HG03378 (cell line): ENCODE measurements around the gene HILPDA.
"Not testable (repeated sequence)": the region's sequence is repeated elsewhere in the genome, so short reads cannot be mapped to it uniquely, and the experiment has no call there.

Experiments
- ATAC-seq: cut with Tn5 transposase; IDR thresholded peaks from one replicate; pipeline ENCODE4 v1.9.1; 2021; ENCODE audit warnings: mild to moderate bottlenecking, moderate library complexity; ENCODE audit not compliant: unreplicated experiment

Gene HILPDA

DNA sequence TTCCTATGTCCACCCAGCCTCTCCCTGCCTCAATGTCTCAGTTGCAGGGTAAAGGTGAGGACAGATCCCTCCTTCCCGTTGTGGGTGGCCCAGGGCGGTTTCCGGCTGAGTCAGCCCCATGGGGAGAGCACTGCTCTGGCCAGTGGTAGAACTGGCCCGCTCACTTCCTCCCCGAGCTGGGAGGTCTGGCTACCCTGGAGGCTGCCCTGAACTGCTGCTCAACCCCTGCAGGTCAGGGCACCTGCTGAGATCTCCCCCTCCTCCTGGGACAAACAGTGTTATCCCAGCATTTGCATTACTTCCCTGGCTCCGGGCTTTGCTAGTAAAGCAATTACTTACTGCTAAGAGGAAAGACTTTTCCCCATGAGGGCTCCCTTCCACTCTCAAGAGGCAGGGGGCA is 24.5 kb upstream of the HILPDA start:
- ATAC-seq, result no peak

DNA sequence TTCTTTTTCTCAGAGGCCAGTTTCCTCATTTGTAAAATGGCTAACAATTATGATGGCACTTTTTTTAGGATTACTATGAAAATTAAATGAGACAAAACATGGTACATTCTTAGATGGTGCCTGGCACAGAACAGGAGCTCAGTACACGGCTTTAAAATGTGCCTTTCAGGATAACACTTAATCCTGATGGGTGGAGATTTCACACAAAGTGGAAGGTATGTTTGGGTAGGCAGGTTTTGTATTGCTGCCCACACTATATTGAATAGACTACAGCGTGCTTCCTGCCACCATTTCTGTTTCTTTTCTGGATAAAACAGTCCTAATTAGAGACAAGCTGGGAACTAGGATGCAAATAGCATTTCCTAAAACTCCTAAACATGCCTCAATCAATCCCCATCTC is 23.9 kb upstream of the HILPDA start:
- no peak for ATAC-seq

DNA sequence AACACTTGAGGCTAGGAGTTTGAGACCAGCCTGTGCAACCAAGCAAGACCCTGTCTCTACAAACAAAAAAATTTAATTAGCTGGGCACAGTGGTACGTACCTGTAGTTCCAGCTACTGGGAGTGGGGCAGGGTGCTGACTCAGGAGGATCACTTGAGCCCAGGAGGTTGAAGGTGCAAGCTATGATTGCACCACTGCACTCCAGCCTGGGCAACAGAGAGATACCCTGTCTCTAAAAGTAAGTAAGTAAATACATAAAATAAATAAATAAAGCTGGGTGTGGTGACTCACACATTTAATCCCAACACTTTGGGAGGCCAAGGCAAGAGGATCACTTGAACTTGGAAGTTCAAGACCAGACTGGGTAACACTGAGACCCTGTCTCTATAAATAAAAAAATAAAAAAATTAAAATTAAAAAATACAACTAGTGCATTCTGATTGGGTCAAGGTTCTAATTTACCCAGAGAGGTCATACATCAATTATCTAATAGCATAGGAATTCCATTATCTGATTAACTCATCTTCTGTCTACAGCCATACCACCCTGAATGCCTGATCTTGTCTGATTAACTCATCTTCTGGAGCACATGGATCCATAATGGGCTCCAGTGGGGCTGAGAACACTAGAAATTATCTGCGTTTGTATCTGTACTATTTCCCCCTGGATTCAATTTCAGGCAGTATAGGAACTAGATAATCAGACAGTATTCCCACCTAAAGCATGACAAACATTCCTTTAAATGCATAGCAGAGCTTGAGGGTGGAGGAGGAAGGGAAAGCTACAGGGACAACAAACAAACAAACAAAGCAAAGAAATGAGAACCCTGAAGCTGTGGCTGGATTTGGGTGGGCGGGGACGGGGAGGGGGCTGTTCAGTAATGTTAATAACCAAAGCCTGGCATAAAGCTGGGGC is 21.0 kb upstream of the HILPDA start:
- no peak for ATAC-seq

GRCh38 chr7:128435327-128435686 is 20.4 kb upstream of the HILPDA start:
- ATAC-seq, result no peak

- ATAC-seq, result peak; percentile 81
Observed at GRCh38 chr7:128437426-128438332, 18.0 kb upstream of the HILPDA start.

- ATAC-seq, result no peak
Observed at GRCh38 chr7:128442356-128442755, 13.3 kb upstream of the HILPDA start.

- ATAC-seq, result no peak
Observed at GRCh38 chr7:128443831-128444600, 11.7 kb upstream of the HILPDA start.

DNA sequence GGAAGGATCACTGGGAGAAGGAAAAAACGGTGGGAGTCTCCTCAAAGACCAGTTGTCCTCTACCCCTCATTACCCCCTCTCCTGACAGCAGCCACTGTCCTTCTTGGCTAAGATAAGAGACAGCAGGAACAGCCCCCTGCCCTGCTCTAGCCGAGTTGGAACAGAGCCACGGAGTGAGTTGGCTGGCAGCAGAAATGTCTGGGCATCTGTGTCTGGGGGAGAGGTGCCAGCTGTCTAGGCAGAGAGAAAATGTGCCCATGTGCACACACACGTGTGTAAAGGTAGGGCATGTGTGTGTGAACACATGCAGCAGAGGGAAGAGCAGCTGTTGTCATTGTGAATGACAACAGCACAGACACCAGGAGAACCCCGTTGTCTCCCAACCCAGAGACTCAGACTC is 9.4 kb upstream of the HILPDA start:
- no peak for ATAC-seq

- no peak for ATAC-seq
Observed at GRCh38 chr7:128447941-128448564, 7.6 kb upstream of the HILPDA start.

DNA sequence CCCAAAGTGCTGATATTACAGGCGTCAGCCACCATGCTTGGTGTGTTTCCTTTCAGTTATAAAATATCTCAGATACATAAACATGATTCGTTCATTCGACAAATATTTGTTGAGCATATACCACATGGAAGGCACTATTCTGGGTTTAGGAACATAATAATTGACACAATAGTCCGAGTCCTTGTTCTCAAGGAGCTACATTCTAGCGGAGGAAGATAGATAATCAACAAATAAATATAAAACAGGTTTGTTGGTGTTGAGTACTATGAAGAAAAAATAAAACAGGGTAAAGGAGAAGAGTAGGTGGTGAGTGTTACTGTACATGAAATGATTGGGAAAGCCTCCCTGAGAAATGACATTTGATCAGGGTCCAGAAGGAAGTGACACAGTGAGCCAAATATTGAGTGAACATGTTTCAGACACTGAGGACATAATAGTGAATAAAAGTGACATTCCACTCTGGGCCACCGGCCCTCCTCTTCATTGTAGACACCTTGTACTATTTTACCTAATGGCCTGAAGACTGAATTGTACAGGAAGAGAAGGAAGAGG is 6.9 kb upstream of the HILPDA start:
- no peak for ATAC-seq

DNA sequence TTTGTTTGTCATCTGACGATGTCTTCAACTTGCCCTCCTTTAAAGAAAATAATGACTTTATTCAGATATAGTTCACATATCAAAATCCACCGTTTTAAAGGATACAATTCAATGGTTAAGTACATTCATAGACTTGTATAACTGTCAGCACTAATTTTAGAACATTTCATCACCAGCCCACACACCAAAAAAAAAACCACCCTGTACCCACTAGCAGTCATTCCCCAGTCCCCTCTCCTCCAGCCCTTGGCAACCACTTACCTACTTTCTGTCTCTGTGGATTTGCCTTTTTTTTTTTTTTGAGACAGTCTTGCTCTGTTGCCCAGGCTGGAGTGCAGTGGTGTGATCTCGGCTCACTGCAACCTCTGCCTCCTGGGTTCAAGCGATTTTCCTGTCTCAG is 5.3 kb upstream of the HILPDA start:
- ATAC-seq, result no peak

DNA sequence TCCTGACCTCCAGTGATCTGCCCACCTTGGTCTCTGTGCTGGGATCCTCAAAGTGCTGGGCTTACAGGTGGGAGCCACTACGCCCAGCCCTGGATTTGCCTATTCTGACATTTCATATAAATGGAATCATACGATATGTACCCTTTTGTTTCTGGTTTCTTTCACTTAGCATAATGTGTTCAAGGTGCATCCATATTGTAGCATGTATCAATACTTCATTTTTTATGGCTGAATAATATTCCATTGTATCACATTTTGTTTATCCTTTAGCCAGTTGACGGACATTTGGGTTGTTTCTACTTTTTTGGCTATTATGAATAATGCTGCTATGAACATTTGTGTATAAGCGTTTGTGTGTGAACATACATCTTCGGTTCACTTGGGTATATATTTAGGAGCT is 4.8 kb upstream of the HILPDA start:
- no peak for ATAC-seq

DNA sequence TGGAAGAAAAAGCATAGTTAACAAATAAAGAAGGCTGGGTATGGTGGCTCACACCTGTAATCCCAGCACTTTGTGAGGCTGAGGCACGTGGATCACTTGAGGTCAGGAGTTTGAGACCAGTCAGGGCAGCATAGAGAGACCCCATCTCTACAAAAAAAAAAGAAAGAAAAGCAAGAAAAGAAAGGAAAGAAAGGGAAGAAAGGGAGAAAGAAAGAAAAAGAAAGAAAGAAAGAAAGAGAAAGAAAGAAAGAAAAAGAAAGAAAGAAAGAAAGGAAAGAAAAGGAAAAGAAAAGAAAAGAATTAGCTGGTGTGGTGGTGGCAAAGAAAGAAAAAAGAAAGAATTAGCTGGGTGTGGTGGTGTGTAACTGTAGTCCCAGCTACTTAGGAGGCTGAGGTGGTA is 3.1 kb upstream of the HILPDA start:
- ATAC-seq, result no peak

DNA sequence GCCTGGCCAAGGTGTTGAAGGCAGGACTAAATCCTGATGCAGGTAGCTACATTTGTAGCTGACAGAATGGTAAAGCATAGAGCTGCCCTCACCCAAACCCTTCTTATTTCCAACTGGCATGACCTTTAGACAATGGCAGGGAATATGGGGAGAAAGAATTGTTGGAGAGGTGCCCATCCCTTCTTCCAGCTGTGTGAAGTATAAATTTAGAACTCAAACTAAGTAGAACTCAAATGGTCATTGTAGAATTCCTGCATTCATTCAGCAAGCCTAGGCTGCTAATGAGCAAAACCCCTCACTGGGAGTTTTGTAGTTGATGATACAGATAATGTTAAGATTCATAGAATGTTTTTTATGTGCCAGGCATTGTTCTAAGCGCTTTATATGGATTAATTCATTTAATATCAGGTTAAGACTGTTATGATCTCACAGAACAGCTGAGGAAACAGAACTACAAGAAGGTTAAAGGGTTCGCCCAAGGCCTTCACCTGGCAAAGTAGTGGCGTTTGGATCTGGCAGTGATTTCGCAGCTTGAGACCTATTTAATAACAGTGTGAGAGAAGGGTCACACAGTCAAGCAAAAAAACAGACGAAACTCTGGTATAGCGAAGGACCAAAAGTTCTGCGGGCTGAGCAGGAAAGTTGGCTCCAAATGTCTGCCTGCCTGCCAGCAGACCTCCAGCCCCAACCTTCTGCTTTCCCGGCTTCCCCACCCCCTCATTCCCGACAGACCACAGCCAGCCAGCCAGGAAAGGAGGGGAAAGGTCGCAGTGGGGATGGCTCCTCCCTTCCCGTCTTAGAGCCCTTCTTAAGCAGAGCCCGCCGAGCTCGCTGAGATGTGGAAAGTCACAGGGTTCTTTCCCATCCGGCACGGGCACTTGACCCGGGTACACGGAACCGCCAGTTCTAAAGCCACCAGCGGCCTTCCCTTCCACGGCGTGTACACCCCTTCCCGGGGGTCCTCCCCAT is 1.6 kb upstream of the HILPDA start:
- no peak for ATAC-seq

DNA sequence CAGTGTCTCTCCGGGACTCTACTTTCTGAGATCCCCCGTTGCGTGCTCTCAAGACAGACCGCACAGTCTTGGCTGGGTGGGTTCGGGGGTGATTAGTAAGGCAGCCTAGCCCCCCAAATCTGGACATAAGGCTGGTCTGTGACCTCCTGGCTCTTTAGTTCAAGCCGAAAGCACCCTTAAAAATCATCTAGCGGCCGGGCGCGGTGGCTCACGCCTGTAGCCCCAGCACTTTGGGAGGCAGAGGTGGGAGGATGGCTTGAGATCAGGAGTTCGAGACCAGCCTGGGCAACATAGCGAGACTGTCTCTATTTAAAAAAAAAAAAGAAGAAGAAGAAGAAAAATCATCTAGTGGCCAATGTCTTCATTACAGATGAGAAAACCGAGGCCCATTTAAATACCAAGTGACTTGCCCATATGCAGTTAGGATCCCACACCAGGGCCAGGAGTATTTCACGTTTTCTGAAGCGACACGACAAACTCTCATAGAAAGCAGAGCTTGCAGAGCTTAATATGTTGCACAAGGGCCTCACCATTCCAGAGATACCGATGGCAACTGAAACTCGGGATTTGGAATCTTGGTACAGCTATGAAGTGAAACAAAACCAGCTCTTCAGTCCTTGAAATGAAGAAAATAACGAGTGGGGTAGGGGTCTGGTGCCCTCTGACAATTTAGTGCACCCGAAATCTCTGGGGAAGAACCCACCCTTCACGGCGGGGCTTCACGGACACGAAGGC is 703 bp upstream of the HILPDA start:
- ATAC-seq, result no peak

DNA sequence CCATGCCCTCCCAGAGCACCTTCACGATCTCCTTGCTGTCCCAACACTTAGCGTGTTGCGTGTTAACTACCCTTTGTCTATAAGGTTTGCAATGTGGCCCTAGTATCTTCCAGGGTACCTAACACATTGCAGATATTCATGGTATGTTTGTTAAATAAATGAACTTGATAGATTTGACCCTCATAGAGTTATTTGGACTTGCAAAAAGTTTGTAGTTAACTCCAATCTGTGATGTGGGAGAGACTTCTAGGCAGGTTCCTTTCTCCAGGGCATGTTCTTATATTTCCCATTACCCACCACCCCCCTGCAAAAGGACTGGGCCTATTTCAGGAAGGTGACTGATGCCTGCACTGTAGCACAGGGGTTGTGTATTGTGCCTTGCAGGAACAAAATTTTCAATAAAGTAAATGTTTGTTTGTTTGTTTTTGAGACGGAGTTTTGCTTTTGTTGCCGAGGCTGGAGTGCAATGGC is 612 bp downstream of the HILPDA start:
- peak; percentile 2 for ATAC-seq

GRCh38 chr7:128457385-128457784 is 1.7 kb downstream of the HILPDA start:
- not testable (repeated sequence) for ATAC-seq

GRCh38 chr7:128458956-128459355 is 3.3 kb downstream of the HILPDA start:
- ATAC-seq, result peak; percentile 32
